Activated T-cell treated with anti-CD3 and anti-CD28 coated beads for 48 hours (primary cell): ENCODE measurements around the gene NDRG3.
A peak's percentile ranks its signal among the peaks of the same experiment; 100 is the strongest.
"Not testable (repeated sequence)": the region's sequence is repeated elsewhere in the genome, so short reads cannot be mapped to it uniquely, and the experiment has no call there.

Source experiments
- DNase-seq: peaks from one replicate; pipeline ENCODE4 v3.0.0-alpha.2; 2020; ENCODE audit warnings: low read depth

NDRG3 gene

GRCh38 chr20:36644032-36644705, 101.7 kb downstream of the NDRG3 start:
- peak; percentile 54 for DNase-seq

GRCh38 chr20:36642136-36642535, 103.8 kb downstream of the NDRG3 start:
- DNase-seq = no peak

- no peak for DNase-seq
Observed at GRCh38 chr20:36641506-36641843, 104.4 kb downstream of the NDRG3 start.

GRCh38 chr20:36638876-36639400, 107.0 kb downstream of the NDRG3 start:
- not testable (repeated sequence) for DNase-seq

DNA sequence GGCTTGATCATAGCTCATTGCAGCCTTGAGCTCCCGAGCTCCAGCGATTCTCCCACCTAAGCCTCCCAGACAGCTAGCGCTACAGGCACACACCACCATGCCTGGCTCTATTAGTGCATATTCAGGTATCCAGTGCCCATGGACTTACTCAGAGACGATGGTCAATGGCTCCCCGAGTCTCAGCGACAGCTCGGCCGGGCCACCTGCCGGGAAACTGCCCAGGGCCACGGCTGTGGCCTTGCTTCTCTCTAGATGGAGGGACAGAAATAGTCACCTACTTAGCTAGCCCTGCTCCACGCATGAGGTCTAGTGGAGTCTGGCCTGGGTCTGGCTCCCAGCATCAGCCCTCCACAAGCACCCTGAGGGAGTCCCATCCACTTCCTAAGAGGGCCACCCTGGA, 111.5 kb downstream of the NDRG3 start:
- DNase-seq = no peak

- DNase-seq = no peak
Observed at GRCh38 chr20:36633285-36633772, 112.6 kb downstream of the NDRG3 start.

GRCh38 chr20:36632487-36633284, 113.2 kb downstream of the NDRG3 start:
- no peak for DNase-seq

- DNase-seq = no peak
Observed at GRCh38 chr20:36632147-36632486, 113.8 kb downstream of the NDRG3 start.

DNA sequence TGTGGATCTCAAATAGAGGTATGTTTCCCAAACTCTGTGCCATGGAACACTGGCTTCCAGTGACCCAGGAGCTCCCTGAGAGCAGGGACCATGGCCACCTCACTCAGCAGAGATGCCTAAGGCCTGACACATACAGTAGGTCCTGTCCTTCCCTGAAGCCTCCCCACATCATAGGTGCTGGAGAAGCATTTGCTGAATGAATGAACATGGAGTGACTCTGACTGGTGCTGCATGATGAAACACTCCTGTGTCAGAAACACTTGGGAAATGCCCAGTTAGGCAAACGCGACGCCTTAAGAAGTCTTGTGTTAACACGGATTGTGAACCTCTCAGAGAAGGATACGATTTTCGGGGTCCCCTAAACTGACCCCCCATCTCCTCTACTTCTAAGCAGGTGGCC, 114.2 kb downstream of the NDRG3 start:
- DNase-seq = no peak

DNA sequence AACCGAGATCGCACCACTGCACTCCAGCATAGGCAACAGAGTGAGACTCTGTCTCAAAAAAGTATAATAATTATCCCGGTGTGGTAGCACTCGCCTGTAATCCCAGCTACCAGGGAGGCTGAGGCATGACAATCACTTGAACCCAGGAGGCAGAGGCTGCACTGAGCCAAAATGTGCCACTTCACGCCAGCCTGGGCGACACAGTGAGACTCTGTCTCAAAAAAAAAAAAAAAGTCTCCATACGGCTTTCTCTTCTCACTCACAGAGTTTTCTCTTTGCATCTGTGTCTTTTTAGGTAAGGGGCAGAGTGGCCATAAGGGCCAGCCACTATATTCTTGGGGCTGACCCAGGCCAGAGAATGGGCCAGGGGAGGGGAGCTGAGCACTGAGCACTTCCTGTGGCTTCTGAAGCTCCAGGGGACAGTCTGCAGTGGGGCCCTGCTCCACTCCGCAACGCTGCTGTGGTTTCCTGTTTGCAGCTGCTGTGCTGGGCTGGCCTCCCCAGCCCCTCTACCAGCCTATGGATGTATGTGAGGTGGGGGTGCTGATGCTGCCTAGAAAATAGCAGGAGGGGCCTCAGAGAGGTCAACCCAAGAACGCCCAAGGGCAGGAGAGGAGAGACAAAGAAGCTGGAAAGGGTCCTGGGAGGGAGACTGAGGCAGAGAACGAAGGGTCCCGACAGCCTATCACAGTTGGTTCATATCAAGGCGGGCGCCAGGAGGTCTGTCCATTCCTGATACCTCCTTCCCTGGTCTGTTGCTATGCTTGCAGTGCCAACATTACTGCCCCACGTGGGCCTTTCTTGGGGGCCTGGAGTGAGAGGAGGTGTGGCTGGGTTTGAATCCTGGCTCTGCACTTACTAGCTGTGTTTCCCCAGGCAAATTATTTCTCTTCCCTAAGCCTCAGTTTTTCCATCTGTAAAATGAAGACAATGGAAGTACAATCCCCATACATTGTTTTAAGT, 115.9 kb downstream of the NDRG3 start:
- DNase-seq = no peak

- no peak for DNase-seq
Observed at GRCh38 chr20:36628076-36628475, 117.8 kb downstream of the NDRG3 start.

DNA sequence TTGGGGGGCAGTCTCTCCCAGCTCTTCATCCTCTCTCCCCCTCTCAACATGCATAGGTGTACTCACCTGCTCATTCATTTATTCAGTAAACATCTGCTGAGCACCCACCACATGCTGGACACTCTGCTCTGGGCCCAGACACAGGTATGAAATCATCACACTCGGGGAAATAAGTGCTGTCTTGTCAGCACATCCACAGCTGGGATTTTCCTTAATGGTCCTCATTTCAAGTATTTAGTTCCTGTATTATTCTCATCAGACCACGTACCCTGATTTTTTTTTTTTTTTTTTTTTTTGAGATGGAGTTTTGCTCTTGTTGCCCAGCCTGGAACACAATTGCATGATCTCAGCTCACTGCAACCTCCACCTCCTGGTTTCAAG, 121.0 kb downstream of the NDRG3 start:
- no peak for DNase-seq

- DNase-seq = no peak
Observed at GRCh38 chr20:36624068-36624943, 121.6 kb downstream of the NDRG3 start.

DNA sequence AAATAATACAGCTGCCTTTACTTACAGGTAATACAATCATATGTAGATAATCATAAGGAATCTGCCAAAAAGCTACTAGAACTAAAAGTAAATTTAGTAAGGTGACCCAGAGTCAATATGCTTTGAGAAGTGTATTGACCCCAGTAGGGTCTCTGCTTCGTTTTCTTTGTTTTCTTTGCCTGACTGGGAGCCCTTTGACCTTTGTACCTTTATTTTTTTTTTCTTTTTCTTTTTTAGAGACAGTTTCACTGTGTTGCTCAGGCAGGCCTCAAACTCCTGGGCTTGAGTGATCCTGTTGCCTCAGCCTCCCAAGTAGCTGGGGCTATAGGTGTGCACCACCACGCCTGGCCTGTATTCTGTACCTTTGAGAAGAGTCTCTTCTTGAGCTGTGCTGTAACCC, 122.4 kb downstream of the NDRG3 start:
- DNase-seq = no peak

DNA sequence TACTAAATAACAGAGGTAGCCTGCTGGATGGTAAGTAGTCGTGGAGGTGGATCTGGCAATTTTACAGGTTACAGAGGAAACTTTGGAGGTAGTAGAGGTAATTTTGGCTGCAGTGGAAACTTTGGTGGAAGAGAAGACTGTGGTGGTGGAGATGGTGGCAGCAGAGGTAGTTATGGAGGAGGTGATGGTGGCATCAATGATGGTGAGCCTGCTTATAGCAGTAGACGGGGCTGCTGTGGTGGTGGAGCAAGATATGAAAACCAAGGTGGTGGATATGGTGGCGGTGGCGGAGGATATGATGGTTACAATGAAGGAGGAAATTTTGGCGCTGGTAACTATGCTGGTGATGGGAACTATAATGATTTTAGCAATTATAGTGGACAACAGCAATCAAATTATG, 125.0 kb downstream of the NDRG3 start:
- DNase-seq = no peak

DNA sequence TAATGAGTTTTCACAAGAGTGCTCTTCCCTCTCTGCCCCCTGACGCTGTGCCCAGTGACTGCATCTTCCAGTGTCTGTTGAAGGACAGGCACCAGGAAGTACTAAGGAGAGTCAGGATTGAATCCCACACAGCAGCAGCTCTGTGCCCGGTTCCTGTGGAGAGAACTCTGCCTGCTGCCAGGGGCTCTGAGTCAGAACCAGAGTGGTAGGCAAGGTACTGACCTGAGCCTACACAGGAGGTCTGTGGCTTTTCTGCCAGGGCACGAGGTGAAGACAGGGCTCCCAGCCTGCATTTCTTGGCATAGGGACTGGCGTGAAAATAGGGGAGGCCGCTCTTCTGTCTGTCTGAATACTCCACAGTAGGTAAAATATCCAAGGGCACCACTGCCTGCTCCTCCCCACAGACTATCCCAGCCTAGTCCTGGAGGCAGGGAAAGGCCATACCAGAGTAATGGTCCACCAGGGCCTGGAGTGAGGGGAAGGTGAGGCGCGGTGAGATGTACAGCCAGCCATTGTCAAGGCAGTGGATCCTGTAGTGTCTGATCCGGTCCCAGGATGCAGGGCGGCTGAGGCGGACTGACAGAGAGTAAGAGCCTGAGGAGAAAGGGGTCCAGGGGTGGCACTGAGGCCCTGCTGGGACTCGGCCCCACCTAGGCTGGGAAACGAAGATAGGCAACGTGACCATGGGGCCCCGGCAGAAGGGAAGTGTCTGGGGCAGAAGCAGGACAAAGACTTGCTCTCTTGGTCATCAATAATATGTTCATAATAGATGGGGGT, 130.9 kb downstream of the NDRG3 start:
- DNase-seq = no peak

DNA sequence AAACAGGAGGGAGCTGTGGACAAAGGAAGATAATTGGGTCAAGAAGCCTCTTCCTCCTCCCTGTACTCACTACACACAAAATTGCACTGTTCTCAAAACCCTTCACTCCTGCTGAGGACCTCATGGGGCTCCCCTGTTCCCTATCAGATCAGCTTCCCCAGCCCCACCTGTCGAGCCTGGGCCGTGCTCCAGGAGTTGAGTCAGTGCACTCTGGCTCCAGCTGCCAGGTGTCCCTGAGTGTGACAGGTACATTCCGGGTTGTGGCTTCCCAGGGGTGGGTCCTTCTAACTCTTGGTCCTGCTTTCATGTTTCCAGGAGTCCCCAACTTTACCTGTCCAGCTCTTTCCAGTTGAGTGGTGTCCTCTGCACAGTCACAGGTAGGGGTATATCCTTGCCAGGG, 131.9 kb downstream of the NDRG3 start:
- DNase-seq = no peak

- DNase-seq = no peak
Observed at GRCh38 chr20:36611625-36612024, 134.3 kb downstream of the NDRG3 start.

DNA sequence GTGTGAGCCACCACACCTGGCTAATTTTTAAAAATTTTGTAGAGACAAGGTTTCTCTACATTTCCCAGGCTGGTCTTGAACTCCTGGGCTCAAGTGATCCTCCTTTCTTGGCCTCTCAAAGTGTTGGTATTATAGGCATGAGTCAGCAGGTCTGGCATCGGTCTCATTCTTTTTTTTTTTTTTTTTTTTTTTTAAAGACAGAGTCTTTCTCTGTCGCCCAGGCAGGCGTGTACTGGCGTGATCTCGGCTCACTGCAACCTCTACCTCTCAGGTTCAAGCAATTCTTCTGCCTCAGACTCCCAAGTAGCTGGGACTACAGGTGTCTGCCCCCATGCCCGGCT, 137.5 kb downstream of the NDRG3 start:
- not testable (repeated sequence) for DNase-seq

DNA sequence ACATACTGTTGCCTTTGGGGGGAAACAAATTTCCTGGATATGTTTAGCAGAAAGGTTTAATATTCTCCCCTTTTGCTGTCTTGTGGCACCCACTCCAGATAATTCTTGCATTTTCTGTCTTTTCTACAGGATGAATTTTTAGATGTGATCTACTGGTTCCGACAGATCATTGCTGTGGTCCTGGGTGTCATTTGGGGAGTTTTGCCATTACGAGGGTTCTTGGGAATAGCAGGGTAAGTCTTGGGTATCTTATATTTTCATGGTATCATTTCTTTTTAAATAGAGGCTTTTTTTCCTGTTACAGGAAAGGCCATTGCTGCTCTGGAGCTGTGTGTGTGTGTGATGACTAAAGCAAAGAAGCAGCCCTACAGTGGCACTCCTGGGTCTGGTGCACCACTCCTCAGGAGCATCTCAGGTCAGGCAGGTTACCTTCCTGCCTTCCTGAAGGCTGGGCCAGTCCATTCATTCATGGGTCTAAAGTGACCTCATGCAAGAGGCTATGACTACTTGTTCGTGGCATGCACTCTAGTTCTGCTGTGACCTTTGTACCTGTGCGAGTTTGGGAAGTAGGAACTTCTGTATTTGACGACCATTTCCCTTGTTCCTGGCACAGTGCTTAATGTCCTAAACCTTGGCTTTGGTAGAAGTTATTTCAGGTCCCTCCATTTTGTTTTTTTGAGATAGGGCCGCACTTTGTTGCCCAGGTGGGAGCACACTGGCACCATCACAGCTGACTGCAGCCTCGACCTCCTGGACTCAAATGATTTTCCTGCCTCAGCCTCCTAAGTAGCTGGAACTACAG, 138.1 kb downstream of the NDRG3 start:
- DNase-seq = no peak
